Measurements from ENCODE around the gene RBKS. TPM values are rescaled to one million over a fixed set of nuclear protein-coding genes. Genes with fewer than 3 reads are reported as not detected.

RBKS gene
- total RNA-seq, 1 donor from 2014 or later = 1.6 TPM

- H3K27me3 Mint-ChIP-seq (ENCODE audit: low read depth, unreplicated experiment) = peaks cover 2% of the 10 kb centered on the region
- no peak overlapping the region for H3K27ac Mint-ChIP-seq (ENCODE audit: unreplicated experiment)
- H3K4me1 ChIP-seq (ENCODE audit: insufficient read depth, low read length) = no peaks in the 10 kb centered on the region
- H3K36me3 ChIP-seq (ENCODE audit: insufficient read depth, low read length) = no peaks in the 10 kb centered on the region
- no peaks in the 10 kb centered on the region for H4K20me1 ChIP-seq (ENCODE audit: insufficient read depth, low read length)
- H3K4me2 ChIP-seq (ENCODE audit: low read length) = no peak overlapping the region
- no peaks in the 10 kb centered on the region for H3K9me3 Mint-ChIP-seq (ENCODE audit: unreplicated experiment)
- TF ChIP-seq CTCF (IDR thresholded peaks at IDR 0.05; ENCODE audit: insufficient read depth, low read depth, low read length) = no peak
- no peak for TF ChIP-seq EZH2 (IDR thresholded peaks at IDR 0.05; ENCODE audit: insufficient read depth, low read length)
- H3K36me3 Mint-ChIP-seq (ENCODE audit: low read depth, unreplicated experiment) = peaks cover 5% of the 10 kb centered on the region
- no peak overlapping the region for H3K27ac ChIP-seq (ENCODE audit: low read depth, low read length)
- DNase-seq (ENCODE audit: low read depth) (no peak), FAIRE-seq (no peak)
- no peak overlapping the region for H3K4me3 ChIP-seq (ENCODE audit: insufficient read depth, low read depth, low read length)
- no peak overlapping the region for H2AFZ ChIP-seq (ENCODE audit: low read depth, low read length)
- H3K9me3 ChIP-seq (ENCODE audit: insufficient read depth, low read depth, low read length) = no peaks in the 10 kb centered on the region
- H3K4me3 Mint-ChIP-seq (ENCODE audit: unreplicated experiment) = no peak overlapping the region
- H3K79me2 ChIP-seq (ENCODE audit: insufficient read depth, low read length) = no peaks in the 10 kb centered on the region
- H3K27me3 ChIP-seq (ENCODE audit: insufficient read depth, low read length) = no peaks in the 10 kb centered on the region
- no peak overlapping the region for H3K9ac ChIP-seq (ENCODE audit: low read length)
- H3K4me1 Mint-ChIP-seq (ENCODE audit: low read depth, unreplicated experiment) = no peaks in the 10 kb centered on the region
These were observed 40.5 kb downstream of the RBKS start for GRCh38 chr2:27849558-27850205.

GRCh38 chr2:27847333-27847732 is 42.9 kb downstream of the RBKS start:
- TF ChIP-seq CTCF (IDR thresholded peaks at IDR 0.05; ENCODE audit: insufficient read depth, low read depth, low read length) (no peak), EZH2 (IDR thresholded peaks at IDR 0.05; ENCODE audit: insufficient read depth, low read length) (no peak)
- Histone ChIP-seq H3K27me3 (ENCODE audit: insufficient read depth, low read length) (no peaks in the 10 kb centered on the region), H3K79me2 (ENCODE audit: insufficient read depth, low read length) (no peaks in the 10 kb centered on the region), H3K36me3 (ENCODE audit: insufficient read depth, low read length) (no peaks in the 10 kb centered on the region), H4K20me1 (ENCODE audit: insufficient read depth, low read length) (no peaks in the 10 kb centered on the region), H3K9me3 (ENCODE audit: insufficient read depth, low read depth, low read length) (no peaks in the 10 kb centered on the region), H3K4me3 (ENCODE audit: insufficient read depth, low read depth, low read length) (no peak overlapping the region), H3K9ac (ENCODE audit: low read length) (no peak overlapping the region), H3K27ac (ENCODE audit: low read depth, low read length) (no peak overlapping the region), H3K4me2 (ENCODE audit: low read length) (no peak overlapping the region), H3K4me1 (ENCODE audit: insufficient read depth, low read length) (no peaks in the 10 kb centered on the region), H2AFZ (ENCODE audit: low read depth, low read length) (no peak overlapping the region)
- H3K27ac Mint-ChIP-seq (ENCODE audit: unreplicated experiment) = no peak overlapping the region
- H3K4me3 Mint-ChIP-seq (ENCODE audit: unreplicated experiment) = no peak overlapping the region
- no peaks in the 10 kb centered on the region for H3K9me3 Mint-ChIP-seq (ENCODE audit: unreplicated experiment)
- FAIRE-seq (no peak), DNase-seq (ENCODE audit: low read depth) (no peak)
- peaks cover 2% of the 10 kb centered on the region for H3K36me3 Mint-ChIP-seq (ENCODE audit: low read depth, unreplicated experiment)
- peaks cover 2% of the 10 kb centered on the region for H3K27me3 Mint-ChIP-seq (ENCODE audit: low read depth, unreplicated experiment)
- H3K4me1 Mint-ChIP-seq (ENCODE audit: low read depth, unreplicated experiment) = no peaks in the 10 kb centered on the region

- no peaks in the 10 kb centered on the region for H4K20me1 ChIP-seq (ENCODE audit: insufficient read depth, low read length)
- H3K9ac ChIP-seq (ENCODE audit: low read length) = no peak overlapping the region
- H3K27me3 Mint-ChIP-seq (ENCODE audit: low read depth, unreplicated experiment) = no peaks in the 10 kb centered on the region
- H3K79me2 ChIP-seq (ENCODE audit: insufficient read depth, low read length) = no peaks in the 10 kb centered on the region
- no peak overlapping the region for H3K4me3 Mint-ChIP-seq (ENCODE audit: unreplicated experiment)
- H3K4me1 Mint-ChIP-seq (ENCODE audit: low read depth, unreplicated experiment) = no peaks in the 10 kb centered on the region
- H2AFZ ChIP-seq (ENCODE audit: low read depth, low read length) = no peak overlapping the region
- H3K4me3 ChIP-seq (ENCODE audit: insufficient read depth, low read depth, low read length) = no peak overlapping the region
- no peak overlapping the region for H3K27ac ChIP-seq (ENCODE audit: low read depth, low read length)
- no peaks in the 10 kb centered on the region for H3K27me3 ChIP-seq (ENCODE audit: insufficient read depth, low read length)
- H3K36me3 Mint-ChIP-seq (ENCODE audit: low read depth, unreplicated experiment) = no peaks in the 10 kb centered on the region
- H3K36me3 ChIP-seq (ENCODE audit: insufficient read depth, low read length) = no peaks in the 10 kb centered on the region
- H3K4me1 ChIP-seq (ENCODE audit: insufficient read depth, low read length) = no peaks in the 10 kb centered on the region
- TF ChIP-seq EZH2 (IDR thresholded peaks at IDR 0.05; ENCODE audit: insufficient read depth, low read length) = no peak
- no peak for TF ChIP-seq CTCF (IDR thresholded peaks at IDR 0.05; ENCODE audit: insufficient read depth, low read depth, low read length)
- H3K9me3 Mint-ChIP-seq (ENCODE audit: unreplicated experiment) = no peaks in the 10 kb centered on the region
- FAIRE-seq (no peak), DNase-seq (ENCODE audit: low read depth) (peak; percentile 15)
- H3K4me2 ChIP-seq (ENCODE audit: low read length) = no peak overlapping the region
- no peak overlapping the region for H3K27ac Mint-ChIP-seq (ENCODE audit: unreplicated experiment)
- no peaks in the 10 kb centered on the region for H3K9me3 ChIP-seq (ENCODE audit: insufficient read depth, low read depth, low read length)
These were observed 45.3 kb downstream of the RBKS start for GRCh38 chr2:27844821-27845255.

Measured in astrocyte (in vitro differentiated cells and primary cell).